Measurements from ENCODE around the gene ADGRE3. TPM values are rescaled to one million over a fixed set of nuclear protein-coding genes. Genes with fewer than 3 reads are reported as not detected.

Gene ADGRE3
- total RNA-seq (2022; extraction: Qiagen RNA extraction; ENCODE audit: low read depth), result not detected in 5 replicates

GRCh38 chr19:14674764-14675163, at the start of gene ADGRE3:
Gene ADGRE3, minus strand, starts transcription at chr19:14674844. Its CDS starts 74 bp downstream, at chr19:14674770.

GRCh38 chr19:14689598-14690503, 15.2 kb upstream of the ADGRE3 start, which contains the start of gene ZNF333:
Gene ZNF333, plus strand, starts transcription at chr19:14690048. Its CDS starts 3,444 bp downstream, at chr19:14693492.

GRCh38 chr19:14582894-14583340, 91.7 kb downstream of the ADGRE3 start, which contains the start of gene CLEC17A:
Gene CLEC17A, plus strand, starts transcription at chr19:14583084. Its CDS starts 77 bp downstream, at chr19:14583161.

GRCh38 chr19:14571695-14572490, 102.8 kb downstream of the ADGRE3 start, which contains the start of gene NDUFB7:
Gene NDUFB7, minus strand, starts transcription at chr19:14572066. Its CDS starts 66 bp downstream, at chr19:14572000.

Other genes starting within 250 kb of the ADGRE3 start
- gene PKN1, start 241.5 kb downstream of the ADGRE3 start, total RNA-seq (2022; extraction: Qiagen RNA extraction; ENCODE audit: low read depth), result 65.5 to 79.7 TPM (median 74.4 TPM) in 5 replicates
- gene PTGER1, start 199.5 kb downstream of the ADGRE3 start, total RNA-seq (2022; extraction: Qiagen RNA extraction; ENCODE audit: low read depth), result 0.12 to 0.21 TPM (median 0.14 TPM) in 3 of 5 replicates, not detected in the others
- 94.0 to 148 TPM (median 141 TPM) in 5 replicates for gene GIPC1, start 178.7 kb downstream of the ADGRE3 start, total RNA-seq (2022; extraction: Qiagen RNA extraction; ENCODE audit: low read depth)
- 181 to 252 TPM (median 217 TPM) in 5 replicates for gene DNAJB1, start 156.4 kb downstream of the ADGRE3 start, total RNA-seq (2022; extraction: Qiagen RNA extraction; ENCODE audit: low read depth)
- gene TECR, start 145.2 kb downstream of the ADGRE3 start, total RNA-seq (2022; extraction: Qiagen RNA extraction; ENCODE audit: low read depth), result 140 to 181 TPM (median 178 TPM) in 5 replicates
- gene NDUFB7, start 102.8 kb downstream of the ADGRE3 start, total RNA-seq (2022; extraction: Qiagen RNA extraction; ENCODE audit: low read depth), result 181 to 199 TPM (median 193 TPM) in 5 replicates
- gene CLEC17A, start 91.8 kb downstream of the ADGRE3 start, total RNA-seq (2022; extraction: Qiagen RNA extraction; ENCODE audit: low read depth), result not detected in 5 replicates
- gene ZNF333, start 15.2 kb upstream of the ADGRE3 start, total RNA-seq (2022; extraction: Qiagen RNA extraction; ENCODE audit: low read depth), result 1.7 to 3.8 TPM (median 3.3 TPM) in 5 replicates
- 0.70 to 1.4 TPM (median 1.1 TPM) in 5 replicates for gene ADGRE2, start 103.7 kb upstream of the ADGRE3 start, total RNA-seq (2022; extraction: Qiagen RNA extraction; ENCODE audit: low read depth)
- gene OR7A5, start 160.3 kb upstream of the ADGRE3 start, total RNA-seq (2022; extraction: Qiagen RNA extraction; ENCODE audit: low read depth), result not detected in 5 replicates
- gene OR7C1, start 160.3 kb upstream of the ADGRE3 start, total RNA-seq (2022; extraction: Qiagen RNA extraction; ENCODE audit: low read depth), result not detected in 5 replicates
- not detected in 5 replicates for gene OR7A10, start 174.1 kb upstream of the ADGRE3 start, total RNA-seq (2022; extraction: Qiagen RNA extraction; ENCODE audit: low read depth)
- gene OR7A17, start 211.3 kb upstream of the ADGRE3 start, total RNA-seq (2022; extraction: Qiagen RNA extraction; ENCODE audit: low read depth), result not detected in 5 replicates